ENCODE data around the gene CFAP69. TPM values are rescaled to one million over a fixed set of nuclear protein-coding genes. Genes with fewer than 3 reads are reported as not detected.
A peak's percentile ranks its signal among the peaks of the same experiment; 100 is the strongest.

CFAP69 gene
- total RNA-seq, 1 donor = 5.4 TPM

DNA sequence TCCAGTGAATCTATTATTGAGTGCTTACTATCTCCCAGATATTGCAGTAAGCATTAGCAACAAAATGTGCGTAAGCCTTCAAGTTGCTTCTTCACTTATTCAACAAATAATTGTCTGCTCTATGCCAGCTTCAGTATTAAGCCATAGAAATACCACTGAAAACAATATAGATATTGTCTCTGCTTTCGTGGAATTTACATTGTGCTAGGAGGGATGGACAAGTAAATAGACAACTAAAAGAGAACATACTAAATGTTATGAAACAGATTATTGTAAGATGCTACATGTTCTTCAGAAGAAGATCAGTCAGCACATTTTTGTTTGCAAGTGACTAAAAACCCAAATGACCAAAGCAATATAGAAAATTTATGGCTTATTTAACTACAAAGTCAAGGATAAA lies 27.3 kb downstream of the CFAP69 start:
- Histone ChIP-seq H3K36me3 (ENCODE audit: insufficient read depth, low read length) (no peaks in the 10 kb centered on the region), H3K4me2 (ENCODE audit: insufficient read depth, low read length) (peak overlapping the region; percentile 20), H2AFZ (ENCODE audit: low read length) (no peak overlapping the region), H3K27me3 (ENCODE audit: insufficient read depth, low read length) (no peaks in the 10 kb centered on the region), H3K9me3 (ENCODE audit: low read depth, low read length) (no peaks in the 10 kb centered on the region), H3K27ac (ENCODE audit: low read depth, low read length) (peak overlapping the region; percentile 63), H3K4me1 (ENCODE audit: insufficient read depth, low read length) (peaks cover 37% of the 10 kb centered on the region), H3K4me3 (ENCODE audit: insufficient read depth, low read length) (no peak overlapping the region), H4K20me1 (ENCODE audit: insufficient read depth, low read length) (no peaks in the 10 kb centered on the region), H3K79me2 (ENCODE audit: insufficient read depth, low read length) (no peaks in the 10 kb centered on the region)
- DNase-seq (ENCODE audit: insufficient read length, low spot score, missing footprints) = no peak
- TF ChIP-seq, protein P1, sequence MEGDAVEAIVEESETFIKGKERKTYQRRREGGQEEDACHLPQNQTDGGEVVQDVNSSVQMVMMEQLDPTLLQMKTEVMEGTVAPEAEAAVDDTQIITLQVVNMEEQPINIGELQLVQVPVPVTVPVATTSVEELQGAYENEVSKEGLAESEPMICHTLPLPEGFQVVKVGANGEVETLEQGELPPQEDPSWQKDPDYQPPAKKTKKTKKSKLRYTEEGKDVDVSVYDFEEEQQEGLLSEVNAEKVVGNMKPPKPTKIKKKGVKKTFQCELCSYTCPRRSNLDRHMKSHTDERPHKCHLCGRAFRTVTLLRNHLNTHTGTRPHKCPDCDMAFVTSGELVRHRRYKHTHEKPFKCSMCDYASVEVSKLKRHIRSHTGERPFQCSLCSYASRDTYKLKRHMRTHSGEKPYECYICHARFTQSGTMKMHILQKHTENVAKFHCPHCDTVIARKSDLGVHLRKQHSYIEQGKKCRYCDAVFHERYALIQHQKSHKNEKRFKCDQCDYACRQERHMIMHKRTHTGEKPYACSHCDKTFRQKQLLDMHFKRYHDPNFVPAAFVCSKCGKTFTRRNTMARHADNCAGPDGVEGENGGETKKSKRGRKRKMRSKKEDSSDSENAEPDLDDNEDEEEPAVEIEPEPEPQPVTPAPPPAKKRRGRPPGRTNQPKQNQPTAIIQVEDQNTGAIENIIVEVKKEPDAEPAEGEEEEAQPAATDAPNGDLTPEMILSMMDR (IDR thresholded peaks at IDR 0.05; ENCODE audit: extremely low read depth, low read depth, low read length) = no peak

DNA sequence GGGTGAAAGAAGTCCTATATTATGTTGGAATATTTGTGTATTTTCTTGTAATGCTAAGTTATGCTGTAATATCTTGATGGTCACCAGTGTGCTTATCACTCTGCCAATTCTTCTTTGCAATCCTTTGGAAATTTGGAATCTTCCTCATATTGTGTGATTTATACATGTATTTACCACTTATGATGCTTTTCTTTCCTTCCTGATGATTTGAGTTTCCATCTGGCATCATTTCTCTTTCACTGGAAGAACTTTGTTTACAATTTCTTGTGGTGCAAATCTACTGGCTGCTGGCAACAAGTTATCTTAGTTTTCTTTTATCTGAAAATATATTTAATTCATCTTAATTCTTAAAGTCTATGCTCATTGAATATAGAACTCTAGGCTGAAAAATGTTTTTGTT lies 29.2 kb downstream of the CFAP69 start:
- no peaks in the 10 kb centered on the region for H3K9me3 ChIP-seq (ENCODE audit: low read depth, low read length)
- no peaks in the 10 kb centered on the region for H3K79me2 ChIP-seq (ENCODE audit: insufficient read depth, low read length)
- no peaks in the 10 kb centered on the region for H3K27me3 ChIP-seq (ENCODE audit: insufficient read depth, low read length)
- peaks cover 30% of the 10 kb centered on the region for H3K4me1 ChIP-seq (ENCODE audit: insufficient read depth, low read length)
- H3K4me2 ChIP-seq (ENCODE audit: insufficient read depth, low read length) = no peak overlapping the region
- no peak overlapping the region for H3K4me3 ChIP-seq (ENCODE audit: insufficient read depth, low read length)
- H4K20me1 ChIP-seq (ENCODE audit: insufficient read depth, low read length) = no peaks in the 10 kb centered on the region
- no peak overlapping the region for H2AFZ ChIP-seq (ENCODE audit: low read length)
- H3K27ac ChIP-seq (ENCODE audit: low read depth, low read length) = no peak overlapping the region
- H3K36me3 ChIP-seq (ENCODE audit: insufficient read depth, low read length) = no peaks in the 10 kb centered on the region
- DNase-seq (ENCODE audit: insufficient read length, low spot score, missing footprints) = no peak
- TF ChIP-seq, protein P1 (IDR thresholded peaks at IDR 0.05; ENCODE audit: extremely low read depth, low read depth, low read length) = no peak

DNA sequence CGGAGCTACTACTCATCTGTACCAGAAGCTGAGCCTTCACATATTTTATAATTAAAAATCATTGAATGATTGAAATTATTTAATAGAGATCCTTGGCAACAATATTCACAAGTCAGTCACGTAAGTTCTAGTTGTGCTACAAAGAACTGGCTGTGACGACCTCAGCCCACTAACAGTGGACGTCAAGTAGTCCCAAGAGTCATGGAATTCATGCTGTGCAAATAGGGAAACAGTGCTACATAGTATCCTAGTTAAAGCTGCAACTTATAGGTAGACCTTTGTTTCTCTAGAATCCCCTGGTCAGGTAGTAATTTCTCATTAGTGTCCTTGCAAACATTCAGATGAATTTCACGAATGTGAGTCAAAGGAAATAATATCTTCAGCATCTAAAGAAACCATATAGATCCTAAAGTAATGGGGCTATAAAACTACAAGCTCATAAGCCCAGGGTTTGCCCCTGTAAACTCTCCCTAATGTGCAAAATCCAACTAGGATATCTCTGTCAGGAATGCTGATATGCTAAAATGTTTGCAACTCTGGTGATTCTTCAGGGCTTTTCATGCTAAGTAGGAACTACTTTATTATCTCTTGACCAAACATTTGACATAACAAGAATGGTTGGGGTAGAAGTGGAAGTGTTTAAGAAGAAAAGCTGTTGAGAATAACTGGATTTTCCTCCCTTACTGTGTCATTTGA lies 31.2 kb downstream of the CFAP69 start:
- Histone ChIP-seq H3K27me3 (ENCODE audit: insufficient read depth, low read length) (no peaks in the 10 kb centered on the region), H3K4me3 (ENCODE audit: insufficient read depth, low read length) (no peak overlapping the region), H3K4me1 (ENCODE audit: insufficient read depth, low read length) (peaks cover 13% of the 10 kb centered on the region), H3K9me3 (ENCODE audit: low read depth, low read length) (no peaks in the 10 kb centered on the region), H3K36me3 (ENCODE audit: insufficient read depth, low read length) (no peaks in the 10 kb centered on the region), H3K4me2 (ENCODE audit: insufficient read depth, low read length) (no peak overlapping the region), H4K20me1 (ENCODE audit: insufficient read depth, low read length) (no peaks in the 10 kb centered on the region), H3K79me2 (ENCODE audit: insufficient read depth, low read length) (no peaks in the 10 kb centered on the region), H3K27ac (ENCODE audit: low read depth, low read length) (no peak overlapping the region), H2AFZ (ENCODE audit: low read length) (no peak overlapping the region)
- TF ChIP-seq, protein P1 (IDR thresholded peaks at IDR 0.05; ENCODE audit: extremely low read depth, low read depth, low read length) = no peak
- DNase-seq (ENCODE audit: insufficient read length, low spot score, missing footprints) = peak; percentile 22

DNA sequence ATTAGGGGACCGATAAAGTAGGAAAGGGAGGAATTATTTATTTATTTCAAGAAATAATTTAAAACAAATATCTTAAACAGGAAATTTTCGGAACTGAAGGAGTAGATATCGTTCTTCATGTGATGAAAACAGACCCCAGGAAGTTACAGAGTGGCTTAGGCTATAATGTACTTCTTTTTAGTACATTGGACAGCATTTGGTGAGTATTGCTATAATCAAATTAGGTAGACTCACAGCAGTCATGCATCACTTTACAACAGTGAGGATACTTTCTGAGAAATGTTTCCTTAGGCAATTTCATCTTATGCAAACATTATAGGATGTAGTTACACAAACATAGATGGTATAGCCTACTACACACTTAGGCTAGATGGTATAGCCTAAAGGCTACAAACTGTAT lies 43.2 kb downstream of the CFAP69 start:
- H4K20me1 ChIP-seq (ENCODE audit: insufficient read depth, low read length) = no peaks in the 10 kb centered on the region
- H3K27ac ChIP-seq (ENCODE audit: low read depth, low read length) = no peak overlapping the region
- no peaks in the 10 kb centered on the region for H3K79me2 ChIP-seq (ENCODE audit: insufficient read depth, low read length)
- no peak overlapping the region for H2AFZ ChIP-seq (ENCODE audit: low read length)
- DNase-seq (ENCODE audit: insufficient read length, low spot score, missing footprints) = no peak
- no peak overlapping the region for H3K4me3 ChIP-seq (ENCODE audit: insufficient read depth, low read length)
- H3K4me2 ChIP-seq (ENCODE audit: insufficient read depth, low read length) = no peak overlapping the region
- no peaks in the 10 kb centered on the region for H3K4me1 ChIP-seq (ENCODE audit: insufficient read depth, low read length)
- TF ChIP-seq, protein P1 (IDR thresholded peaks at IDR 0.05; ENCODE audit: extremely low read depth, low read depth, low read length) = no peak
- no peaks in the 10 kb centered on the region for H3K27me3 ChIP-seq (ENCODE audit: insufficient read depth, low read length)
- H3K36me3 ChIP-seq (ENCODE audit: insufficient read depth, low read length) = no peaks in the 10 kb centered on the region
- no peaks in the 10 kb centered on the region for H3K9me3 ChIP-seq (ENCODE audit: low read depth, low read length)
